NCI-H774 (cell line): ENCODE results near the gene JAGN1.
"Not testable (repeated sequence)": the region's sequence is repeated elsewhere in the genome, so short reads cannot be mapped to it uniquely, and the experiment has no call there.

Source experiments
- DNase-seq: peaks from one replicate; lab custom pipeline; 2025; lab: John Stamatoyannopoulos, UW

The JAGN1 gene

GRCh38 chr3:9890249-9891071 is at the start of gene JAGN1:
Gene JAGN1, plus strand, starts transcription at chr3:9890610. Its CDS starts 113 bp downstream, at chr3:9890723.
- DNase-seq: peak; percentile 76

GRCh38 chr3:9841015-9841414 is 49.4 kb upstream of the JAGN1 start:
- DNase-seq: no peak

GRCh38 chr3:9843715-9844438 is 46.5 kb upstream of the JAGN1 start, which contains the start of gene RPUSD3:
Gene RPUSD3, minus strand, starts transcription at chr3:9844008. Its CDS starts 18 bp downstream, at chr3:9843990.
- DNase-seq: peak; percentile 85

GRCh38 chr3:9846231-9846630 is 44.2 kb upstream of the JAGN1 start:
- no peak for DNase-seq

- no peak for DNase-seq
These were observed 43.4 kb upstream of the JAGN1 start for GRCh38 chr3:9846931-9847488.

- not testable (repeated sequence) for DNase-seq
These were observed 42.5 kb upstream of the JAGN1 start for GRCh38 chr3:9847870-9848269.

- not testable (repeated sequence) for DNase-seq
These were observed 41.5 kb upstream of the JAGN1 start for GRCh38 chr3:9848860-9849259.

GRCh38 chr3:9851383-9851782 is 39.0 kb upstream of the JAGN1 start:
- DNase-seq: not testable (repeated sequence)

- not testable (repeated sequence) for DNase-seq
These were observed 38.5 kb upstream of the JAGN1 start for GRCh38 chr3:9851926-9852325.

GRCh38 chr3:9852528-9852927 is 37.9 kb upstream of the JAGN1 start:
- DNase-seq: no peak

- DNase-seq: not testable (repeated sequence)
These were observed 36.0 kb upstream of the JAGN1 start for GRCh38 chr3:9854291-9854940.

GRCh38 chr3:9855594-9855993 is 34.8 kb upstream of the JAGN1 start:
- no peak for DNase-seq

GRCh38 chr3:9859530-9860025 is 30.8 kb upstream of the JAGN1 start:
- DNase-seq: no peak

GRCh38 chr3:9861201-9861600 is 29.2 kb upstream of the JAGN1 start:
- no peak for DNase-seq

GRCh38 chr3:9861626-9862130 is 28.7 kb upstream of the JAGN1 start:
- DNase-seq: no peak

- DNase-seq: peak; percentile 21
These were observed 27.9 kb upstream of the JAGN1 start for GRCh38 chr3:9862391-9863057.

GRCh38 chr3:9863058-9863772 is 27.2 kb upstream of the JAGN1 start:
- no peak for DNase-seq

GRCh38 chr3:9864200-9864927 is 26.0 kb upstream of the JAGN1 start:
- no peak for DNase-seq

GRCh38 chr3:9865125-9865637 is 25.2 kb upstream of the JAGN1 start:
- DNase-seq: not testable (repeated sequence)

GRCh38 chr3:9866639-9867038 is 23.8 kb upstream of the JAGN1 start:
- DNase-seq: no peak
